Right lobe of liver (tissue), 4 donors: Measurements from ENCODE around the gene CARMIL1.

Experiments used
- CTCF ChIP-seq, 4 donors: fragments of 200-600 bp in 3 of 4; fragments of 450-650 bp in 1 of 4; IDR thresholded peaks; one replicate each; pipeline versions ENCODE4 v1.5.1 to v1.8.0; 2016 to 2022; ENCODE audit warnings: antibody characterized with exemption in 4 of 4, mild to moderate bottlenecking in 2 of 4
- POLR2A ChIP-seq: fragments of 450-650 bp; IDR thresholded peaks from one replicate; pipeline ENCODE4 v1.6.1; 2017; ENCODE audit warnings: antibody characterized with exemption, mild to moderate bottlenecking
- donor health status: DM: no; HTN: no; CAD: no.
- donor health status: DM: no; HTN: no; CAD: no.
- donor health status: DM: no; HTN: yes; CAD: no.

- TF ChIP-seq POLR2A (no peak), CTCF (IDR thresholded peaks at IDR 0.05) (no peak)
Observed at GRCh38 chr6:25637211-25637610, 358.0 kb downstream of the CARMIL1 start.
